SK-N-SH treated with all-trans-retinoic acid at 6 μM for 48 hours (cell line): ENCODE measurements around the gene NUTM2A.
"Not testable (repeated sequence)": the region's sequence is repeated elsewhere in the genome, so short reads cannot be mapped to it uniquely, and the experiment has no call there.

ENCODE experiments used
- ARNTL ChIP-seq: fragments of 450-650 bp; formaldehyde crosslinking; IDR thresholded peaks from 2 replicates; pipeline ENCODE4 v1.5.0; 2020; ENCODE audit warnings: low read depth, mild to moderate bottlenecking, moderate library complexity, borderline replicate concordance
- CSDC2 ChIP-seq: fragments of 250-450 bp; sonication (Bioruptor Pico); IDR thresholded peaks from 2 replicates; pipeline ENCODE4 v1.5.0; 2020; ENCODE audit warnings: mild to moderate bottlenecking, moderate library complexity
- ESRRG ChIP-seq: fragments of 250-450 bp; sonication (Bioruptor Pico); IDR thresholded peaks from 2 replicates; pipeline ENCODE4 v1.6.1; 2021; ENCODE audit warnings: mild to moderate bottlenecking
- ISL1 ChIP-seq: fragments of 250-450 bp; sonication (Bioruptor Pico); IDR thresholded peaks from 2 replicates; pipeline ENCODE4 v2.1.2; 2022; ENCODE audit warnings: mild to moderate bottlenecking, moderate library complexity
- PATZ1 ChIP-seq: fragments of 250-450 bp; sonication (Bioruptor Pico); IDR thresholded peaks from 2 replicates; pipeline ENCODE4 v1.8.0; 2020; ENCODE audit warnings: mild to moderate bottlenecking, moderate library complexity, borderline replicate concordance
- SNAI2 ChIP-seq: fragments of 250-450 bp; sonication (Bioruptor Pico); IDR thresholded peaks from 2 replicates; pipeline ENCODE4 v1.5.0; 2020; ENCODE audit warnings: mild to moderate bottlenecking, moderate library complexity
- ZFP3 ChIP-seq: fragments of 250-450 bp; sonication (Bioruptor Pico); IDR thresholded peaks from 2 replicates; pipeline ENCODE4 v1.5.0; 2020; ENCODE audit warnings: mild to moderate bottlenecking, moderate library complexity
- ZFP30 ChIP-seq: fragments of 450-650 bp; formaldehyde crosslinking; IDR thresholded peaks from 2 replicates; pipeline ENCODE4 v1.5.0; 2022; ENCODE audit warnings: mild to moderate bottlenecking, moderate library complexity

DNA sequence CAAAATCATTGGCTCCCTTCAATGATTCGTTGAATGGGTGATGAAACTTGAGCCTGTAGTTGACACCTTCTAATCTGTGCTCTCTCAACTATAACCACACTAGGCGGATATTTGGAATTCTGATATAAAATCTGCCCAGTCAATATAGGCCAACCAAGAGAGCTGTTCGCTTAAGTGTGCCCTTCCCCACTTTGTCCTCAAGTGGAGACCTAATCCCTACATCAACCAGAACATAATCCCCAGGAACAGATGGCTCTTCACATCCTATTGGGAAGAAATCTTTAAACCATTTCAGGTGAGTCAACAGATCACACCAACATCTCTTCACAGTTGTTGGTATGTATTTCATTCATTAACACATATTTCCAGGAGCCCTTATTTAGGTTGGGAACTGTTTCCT lies 33.4 kb upstream of the NUTM2A start:
- TF ChIP-seq ZFP3 (CRISPR knock-in tag); PATZ1 (CRISPR knock-in tag); CSDC2 (CRISPR knock-in tag); SNAI2 (CRISPR knock-in tag); ARNTL; ISL1; ESRRG (CRISPR knock-in tag); ZFP30 (CRISPR knock-in tag): not testable (repeated sequence)
